NCI-H1694 treated with DMSO at 0.1 percent for 48 hours (cell line): ENCODE measurements around the gene AQP6.

Source experiments
- DNase-seq: peaks from one replicate; lab custom pipeline; 2025; lab: John Stamatoyannopoulos, UW

The AQP6 gene

GRCh38 chr12:50003595-50003994 is 30.8 kb downstream of the AQP6 start:
- DNase-seq: no peak

- DNase-seq: no peak
Observed at GRCh38 chr12:50004696-50005095, 31.9 kb downstream of the AQP6 start.

DNA sequence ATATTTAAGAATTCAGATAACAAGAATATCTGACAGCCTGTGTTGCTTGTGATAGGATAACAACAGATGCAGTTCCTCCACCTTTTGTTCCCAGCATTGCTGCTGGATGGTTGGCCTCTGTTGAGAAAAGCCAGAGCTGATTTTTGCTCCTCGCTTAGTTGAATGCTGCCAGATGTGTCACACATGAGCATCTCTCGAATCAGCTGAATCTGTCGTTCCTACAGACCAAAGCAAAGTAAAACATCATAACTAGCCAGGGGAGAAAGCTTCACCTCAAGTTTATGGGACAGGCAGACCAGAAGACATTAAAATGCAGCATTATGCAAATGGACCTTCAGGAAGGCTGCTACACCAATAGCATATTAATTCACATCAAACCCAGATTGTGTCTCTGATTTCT is 32.4 kb downstream of the AQP6 start:
- no peak for DNase-seq

- no peak for DNase-seq
Observed at GRCh38 chr12:50006280-50006679, 33.5 kb downstream of the AQP6 start.

DNA sequence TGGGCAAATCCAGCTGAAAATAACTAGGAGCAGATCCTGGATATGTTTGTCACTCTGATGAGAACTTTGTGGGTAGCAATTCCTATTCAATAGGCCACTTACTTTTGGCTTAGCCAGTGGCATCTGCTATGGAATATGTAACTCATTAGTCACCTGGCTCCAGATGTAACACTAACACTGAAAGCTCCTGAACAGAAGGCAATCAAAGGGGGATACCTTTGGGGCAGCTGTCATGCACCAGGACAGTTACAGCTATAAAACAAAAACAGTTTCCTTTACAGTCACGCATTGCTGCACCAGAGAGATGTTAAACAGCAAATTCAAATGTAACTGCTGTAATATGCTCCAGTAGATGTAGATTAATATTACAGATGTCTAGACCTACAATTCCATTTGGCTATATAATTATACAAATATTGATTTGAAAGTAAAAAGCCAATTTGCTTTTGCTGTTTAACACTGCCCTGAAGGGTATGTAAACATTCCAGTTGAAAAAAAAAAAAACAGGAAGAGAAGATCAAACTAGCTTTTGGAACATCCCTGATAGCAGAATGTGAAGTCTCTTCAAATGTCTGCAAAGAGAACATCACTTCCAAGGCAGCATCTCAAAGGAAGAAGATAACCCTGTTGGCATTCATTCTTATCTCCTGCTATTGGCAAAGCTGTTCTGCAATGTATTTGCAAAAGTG is 34.2 kb downstream of the AQP6 start:
- DNase-seq: peak; percentile 69

GRCh38 chr12:50013361-50014147 is 40.8 kb downstream of the AQP6 start:
- no peak for DNase-seq

- no peak for DNase-seq
Observed at GRCh38 chr12:50014342-50014741, 41.6 kb downstream of the AQP6 start.

GRCh38 chr12:50016501-50017475 is 44.0 kb downstream of the AQP6 start:
- no peak for DNase-seq

- no peak for DNase-seq
Observed at GRCh38 chr12:50017641-50018040, 44.9 kb downstream of the AQP6 start.

DNA sequence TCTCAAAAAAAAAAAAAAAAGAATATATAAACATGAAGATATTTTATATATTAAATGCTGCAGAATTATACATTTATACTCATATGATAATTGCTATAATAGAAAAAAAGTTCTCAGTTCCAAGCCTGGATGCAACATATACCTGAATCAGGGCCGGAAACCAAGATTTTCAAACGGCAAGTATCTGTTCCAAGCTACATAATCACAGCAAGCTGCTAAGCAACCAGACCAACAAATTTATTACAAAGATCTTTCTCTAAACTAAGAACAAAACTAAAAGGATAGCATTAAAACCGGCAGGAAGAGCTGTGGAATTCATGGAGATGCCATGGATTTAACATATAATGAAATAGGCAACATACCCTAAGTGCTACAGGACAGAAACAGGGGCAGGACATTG is 45.4 kb downstream of the AQP6 start:
- DNase-seq: no peak

DNA sequence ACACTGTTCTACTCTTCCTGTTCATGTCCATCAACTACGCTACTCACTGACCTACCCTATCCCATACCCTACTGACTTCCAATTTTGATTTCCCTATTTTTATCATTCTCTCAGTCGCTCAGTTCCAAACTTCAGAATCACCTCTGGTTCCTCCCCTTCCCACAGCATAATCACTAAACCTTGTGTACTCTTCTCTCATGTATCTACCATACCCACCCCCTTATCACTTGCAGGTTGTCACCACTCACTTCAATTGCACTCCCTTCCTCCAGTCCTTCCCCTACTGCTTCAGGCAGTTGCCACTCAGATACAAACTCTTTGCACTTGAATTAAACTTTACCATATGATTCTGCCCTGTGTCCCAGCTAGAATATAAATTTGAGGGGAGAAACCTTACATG is 46.2 kb downstream of the AQP6 start:
- no peak for DNase-seq

DNA sequence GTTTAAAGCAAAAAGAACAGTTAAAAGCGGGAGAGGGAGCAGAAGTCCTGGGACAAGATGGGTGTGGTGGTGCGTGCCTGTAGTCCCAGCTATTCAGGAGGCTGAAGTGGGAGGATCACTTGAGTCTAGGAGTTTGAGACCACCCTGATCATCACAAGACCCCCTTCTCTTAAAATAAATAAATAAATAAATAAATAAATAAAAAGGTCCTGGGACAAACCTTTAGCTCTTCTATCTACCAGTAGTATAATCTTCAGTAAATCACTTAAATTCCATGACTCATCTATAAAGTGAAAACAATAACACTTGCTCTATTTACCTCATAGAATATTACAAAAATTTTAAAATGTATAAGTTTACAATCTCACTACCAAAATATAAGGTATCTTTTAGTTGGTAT is 46.8 kb downstream of the AQP6 start:
- no peak for DNase-seq

DNA sequence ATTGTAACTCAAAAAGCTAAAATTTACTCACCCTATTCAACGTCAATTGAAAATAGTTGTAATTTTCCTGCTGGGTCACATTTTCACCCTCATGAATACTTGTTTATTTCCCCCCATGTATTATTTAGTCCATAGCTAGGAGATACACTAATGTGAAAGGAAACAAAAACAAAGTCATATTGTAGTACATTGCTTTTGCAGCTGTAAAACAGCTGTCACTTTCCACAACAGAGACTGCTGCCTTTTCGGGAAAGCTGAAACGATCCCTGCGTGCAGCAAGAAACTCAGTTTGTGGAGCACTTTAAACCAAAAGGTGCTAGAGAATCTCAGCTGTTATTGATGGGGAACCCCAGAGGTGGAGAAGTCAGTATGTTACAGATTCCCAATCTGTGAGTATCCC is 48.3 kb downstream of the AQP6 start:
- no peak for DNase-seq

DNA sequence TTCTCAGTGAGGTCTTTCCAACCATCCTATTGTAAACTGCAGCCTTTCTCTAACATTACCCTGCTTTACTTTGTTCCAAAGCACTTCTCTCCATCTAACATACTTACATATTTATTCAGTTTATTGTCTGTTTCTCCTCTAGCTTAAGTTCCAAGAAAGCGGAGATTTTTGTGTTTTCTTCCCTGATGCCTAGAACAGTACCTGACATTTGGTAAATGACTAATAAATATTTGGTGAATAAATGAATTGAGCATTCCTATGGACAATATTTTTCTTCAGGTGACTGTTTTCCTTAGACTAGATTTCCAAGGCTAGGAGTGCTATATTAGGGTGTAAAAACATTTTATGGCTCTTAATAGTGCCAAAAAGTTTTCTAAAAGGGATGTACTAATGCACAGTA is 50.2 kb downstream of the AQP6 start:
- no peak for DNase-seq

DNA sequence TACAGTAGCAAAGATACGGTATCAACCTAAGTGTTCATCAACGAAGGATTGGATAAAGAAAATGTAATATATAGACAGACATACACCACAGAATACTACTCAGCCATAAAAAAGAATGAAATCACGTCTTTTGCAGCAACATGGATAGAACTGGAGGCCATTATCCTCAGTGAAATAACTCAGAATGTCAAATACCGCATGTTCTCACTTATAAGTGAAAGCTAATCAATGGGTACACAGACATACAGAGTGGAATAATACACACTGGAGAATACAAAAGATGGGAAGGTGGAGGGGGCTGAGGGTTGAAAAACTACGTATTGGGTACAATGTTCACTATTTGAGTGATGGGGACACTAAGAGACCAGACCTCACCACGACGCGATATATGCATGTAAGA is 51.5 kb downstream of the AQP6 start:
- DNase-seq: no peak

DNA sequence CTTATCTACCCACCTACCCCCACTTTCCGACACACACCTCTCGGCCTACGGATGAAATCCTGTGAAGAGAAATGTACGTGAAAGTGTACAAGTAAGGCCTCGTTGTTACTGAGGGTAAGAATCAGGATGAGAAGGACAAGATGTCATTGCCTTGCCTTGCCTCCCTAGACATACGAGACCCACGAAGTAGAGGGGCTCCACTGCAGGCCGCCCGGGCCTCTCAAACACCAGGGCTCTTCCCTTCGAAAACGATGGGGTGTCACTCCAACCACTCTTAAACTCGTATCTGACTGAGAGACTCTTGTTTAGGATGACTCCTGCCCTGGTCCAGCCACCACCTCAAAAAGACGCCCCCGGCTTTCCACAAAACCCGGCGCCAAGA is 52.0 kb downstream of the AQP6 start:
- DNase-seq: no peak

DNA sequence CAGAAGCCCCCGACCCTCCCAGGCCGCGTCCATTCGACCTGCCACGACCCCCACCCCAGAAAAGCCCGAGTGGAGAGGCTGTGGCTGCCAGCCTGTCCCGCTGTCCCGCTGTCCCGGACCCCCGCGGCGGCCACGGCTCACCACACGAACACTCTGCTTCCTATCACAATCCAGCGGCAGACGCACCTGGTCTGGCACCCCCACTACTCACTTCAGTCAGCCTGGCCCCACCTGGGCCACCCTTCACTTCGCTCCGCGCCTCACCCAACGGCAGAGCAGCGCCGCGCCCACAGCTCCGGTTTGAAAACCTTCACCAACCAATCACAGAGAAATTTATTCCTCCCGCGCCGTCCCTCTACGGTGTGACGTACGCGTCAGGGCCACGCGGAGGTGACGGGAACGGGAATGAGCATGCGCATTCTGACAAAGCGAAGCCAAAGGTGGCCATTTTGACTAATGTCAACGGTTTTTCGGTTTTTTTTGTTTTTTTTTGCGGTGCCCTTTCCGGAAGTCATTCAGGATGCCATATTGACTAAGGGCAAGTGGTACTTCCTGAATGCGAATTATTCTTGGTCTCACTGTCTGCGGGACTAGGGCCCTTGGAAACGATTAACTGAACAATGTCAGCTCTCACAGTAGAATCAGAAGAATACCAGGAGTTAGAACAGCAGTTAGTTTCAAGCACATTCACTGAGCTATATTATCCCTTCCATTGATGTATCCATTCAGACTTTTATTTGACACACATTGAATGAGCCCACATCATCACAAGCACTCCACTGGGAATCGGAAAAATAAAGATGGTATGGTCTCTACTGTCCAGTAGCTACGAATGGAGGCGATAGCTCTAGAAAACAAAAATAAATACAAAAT is 52.7 kb downstream of the AQP6 start, which contains the start of gene RACGAP1:
Gene RACGAP1, minus strand, starts transcription at position 308 of the 873 bp plus-strand sequence. CDS start 8,779 bp downstream, outside the sequence.
- peak; percentile 98 for DNase-seq

DNA sequence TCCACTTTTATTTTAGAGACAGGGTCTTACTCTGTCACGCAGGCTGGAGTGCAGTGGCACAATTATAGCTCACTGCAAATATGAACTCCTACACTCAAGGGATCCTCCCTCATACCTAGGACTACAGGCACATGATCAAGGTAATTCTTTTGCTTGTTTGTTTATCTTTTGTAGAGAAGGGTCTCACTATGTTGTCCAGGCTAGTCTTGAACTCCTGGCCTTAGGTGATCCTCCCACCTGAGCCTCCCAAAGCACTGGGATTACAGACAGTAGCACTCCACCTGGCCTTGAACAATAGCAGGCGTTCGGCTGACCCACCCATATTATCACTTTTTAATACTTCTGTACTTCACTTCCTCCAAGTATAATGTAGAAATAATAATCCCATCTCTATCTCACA is 53.9 kb downstream of the AQP6 start:
- no peak for DNase-seq
